H1 (cell line): ENCODE results near the gene TOB2. TPM values are rescaled to one million over a fixed set of nuclear protein-coding genes. Genes with fewer than 3 reads are reported as not detected.

ENCODE experiments used
- CTCF ChIA-PET: fragments of 300-600 bp; sonication (Branson Sonifier 250); formaldehyde crosslinking; loops from one replicate; lab custom pipeline; 2021; ENCODE audit not compliant: partially characterized antibody; lab: Charles Lee
- POLR2A ChIA-PET: fragments of 300-600 bp; sonication (Branson Sonifier 250); formaldehyde crosslinking; loops from one replicate; lab custom pipeline; 2021; ENCODE audit warnings: inconsistent platforms; ENCODE audit not compliant: partially characterized antibody; lab: Charles Lee
- DNase-seq, 2 experiments: peaks; one replicate each; pipeline versions ENCODE4 v3.0.0 to v3.0.0-alpha.2; 2010 to 2022; ENCODE audit warnings: low spot score in 2 of 2, low read depth in 1 of 2, mixed read lengths in 1 of 2
- FAIRE-seq: peaks from 2 replicates; lab custom pipeline; 2011; peaks lifted over from hg19 to GRCh38; lab: Jason Lieb, UNC
- H2AFZ ChIP-seq: 2 replicates; pipeline ENCODE4 v1.8.1; 2012; ENCODE audit warnings: low read length, inconsistent platforms
- H2AK5ac ChIP-seq: 2 replicates; pipeline ENCODE4 v1.6.1; 2013; ENCODE audit warnings: low read depth, low read length
- H2BK120ac ChIP-seq: replicated peaks from 2 replicates; pipeline ENCODE3; 2013; ENCODE audit warnings: low read depth, low read length, inconsistent platforms
- H2BK12ac ChIP-seq: 2 replicates; pipeline ENCODE4 v1.6.1; 2013; ENCODE audit warnings: low read depth, low read length
- H2BK15ac ChIP-seq: 2 replicates; pipeline ENCODE4 v1.6.1; 2013; ENCODE audit warnings: low read length
- H2BK20ac ChIP-seq: 2 replicates; pipeline ENCODE4 v1.6.1; 2013; ENCODE audit warnings: low read length
- H2BK5ac ChIP-seq: 2 replicates; pipeline ENCODE4 v1.6.1; 2013; ENCODE audit warnings: low read depth, low read length
- H3K14ac ChIP-seq: 2 replicates; pipeline ENCODE4 v1.6.1; 2013; ENCODE audit warnings: inconsistent platforms; ENCODE audit not compliant: insufficient read length
- H3K18ac ChIP-seq: 2 replicates; pipeline ENCODE4 v1.6.1; 2013; ENCODE audit warnings: low read length; ENCODE audit errors: extremely low read depth
- H3K23ac ChIP-seq: 2 replicates; pipeline ENCODE4 v1.6.1; 2013; ENCODE audit warnings: inconsistent platforms; ENCODE audit not compliant: insufficient read length
- H3K23me2 ChIP-seq: 2 replicates; pipeline ENCODE4 v1.6.1; 2013; ENCODE audit warnings: low read depth, low read length
- H3K27ac ChIP-seq: 2 replicates; pipeline ENCODE4 v1.6.1; 2011; ENCODE audit warnings: low read depth, low read length, inconsistent platforms
- H3K27me3 ChIP-seq, 4 experiments: replicated peaks in 1 of 4; 1 replicate in 1 of 4; 2 replicates in 3 of 4; pipeline versions ENCODE4 v1.6.1 to v1.8.1; 2011 to 2013; ENCODE audit warnings: low read length in 3 of 4, mild to moderate bottlenecking in 3 of 4, inconsistent platforms in 2 of 4, mixed read lengths in 2 of 4, moderate library complexity in 1 of 4; ENCODE audit not compliant: control insufficient read depth in 3 of 4, insufficient read depth in 3 of 4; ENCODE audit errors: extremely low read depth in 1 of 4
- H3K36me3 ChIP-seq, 4 experiments: 2 replicates each; pipeline versions ENCODE4 v1.6.1 to v1.8.1; 2011 to 2013; ENCODE audit warnings: mild to moderate bottlenecking in 4 of 4, low read length in 3 of 4, moderate library complexity in 2 of 4, control low read depth in 1 of 4, inconsistent platforms in 1 of 4; ENCODE audit not compliant: insufficient read depth in 4 of 4, control insufficient read depth in 2 of 4
- H3K4ac ChIP-seq: replicated peaks from 2 replicates; pipeline ENCODE3; 2013; ENCODE audit warnings: low read length, low read depth, mixed read lengths, inconsistent platforms; ENCODE audit not compliant: insufficient read length
- H3K4me1 ChIP-seq, 4 experiments: replicated peaks in 1 of 4; 1 replicate in 1 of 4; 2 replicates in 3 of 4; pipeline versions ENCODE4 v1.6.1 to v1.8.1; 2011 to 2013; ENCODE audit warnings: low read length in 3 of 4, inconsistent platforms in 2 of 4, mixed read lengths in 1 of 4; ENCODE audit not compliant: insufficient read depth in 4 of 4, control insufficient read depth in 3 of 4
- H3K4me2 ChIP-seq, 2 experiments: 2 replicates each; pipeline versions ENCODE4 v1.6.1 to v1.8.1; 2011 to 2013; ENCODE audit warnings: low read depth in 2 of 2, low read length in 2 of 2, control low read depth in 1 of 2, inconsistent platforms in 1 of 2, mild to moderate bottlenecking in 1 of 2; ENCODE audit not compliant: insufficient read depth in 1 of 2
- H3K4me3 ChIP-seq, 4 experiments: fragments of 200-600, 300-600 bp in 1 of 4; sonication (generic), shearing (Covaris generic), sonication (Bioruptor Twin) in 1 of 4; 2 replicates each; pipeline versions ENCODE4 v1.5.1 to v1.8.1; 2011 to 2016; ENCODE audit warnings: low read length in 4 of 4, low read depth in 3 of 4, control low read depth in 2 of 4, inconsistent platforms in 2 of 4, mild to moderate bottlenecking in 2 of 4, mixed read lengths in 1 of 4, moderate library complexity in 1 of 4; ENCODE audit not compliant: insufficient read depth in 2 of 4; ENCODE audit errors: extremely low read depth in 1 of 4
- H3K56ac ChIP-seq: replicated peaks from 2 replicates; pipeline ENCODE3; 2013; ENCODE audit warnings: low read depth, mild to moderate bottlenecking, mixed read lengths, low read length, inconsistent platforms; ENCODE audit not compliant: insufficient read length
- H3K79me1 ChIP-seq: 2 replicates; pipeline ENCODE4 v1.6.1; 2013; ENCODE audit warnings: low read depth, low read length, control low read depth
- H3K79me2 ChIP-seq, 2 experiments: 2 replicates each; pipeline versions ENCODE4 v1.6.1 to v1.8.1; 2012 to 2013; ENCODE audit warnings: low read length in 2 of 2, mild to moderate bottlenecking in 2 of 2, inconsistent platforms in 1 of 2; ENCODE audit not compliant: insufficient read depth in 2 of 2, control insufficient read depth in 1 of 2
- H3K9ac ChIP-seq, 4 experiments: replicated peaks in 1 of 4; 1 replicate in 1 of 4; 2 replicates in 3 of 4; pipeline versions ENCODE4 v1.6.1 to v1.8.1; 2011 to 2013; ENCODE audit warnings: low read depth in 3 of 4, low read length in 3 of 4, control low read depth in 2 of 4, mild to moderate bottlenecking in 2 of 4, moderate library complexity in 2 of 4, inconsistent platforms in 1 of 4; ENCODE audit errors: extremely low read depth in 1 of 4
- H3K9me3 ChIP-seq, 2 experiments: 2 replicates each; pipeline versions ENCODE4 v1.6.1 to v1.8.1; 2012 to 2013; ENCODE audit warnings: mild to moderate bottlenecking in 2 of 2, moderate library complexity in 2 of 2, control low read depth in 1 of 2, inconsistent platforms in 1 of 2, low read depth in 1 of 2, low read length in 1 of 2, mixed read lengths in 1 of 2; ENCODE audit not compliant: insufficient read depth in 2 of 2
- H4K20me1 ChIP-seq, 2 experiments: replicated peaks in 1 of 2; 2 replicates each; pipeline versions ENCODE3 to v1.8.1; 2011 to 2013; ENCODE audit warnings: inconsistent platforms in 2 of 2, low read length in 2 of 2, mild to moderate bottlenecking in 1 of 2; ENCODE audit not compliant: insufficient read depth in 2 of 2, control insufficient read depth in 1 of 2
- H4K5ac ChIP-seq: 2 replicates; pipeline ENCODE4 v1.6.1; 2013; ENCODE audit warnings: low read length, low read depth, mixed read lengths, inconsistent platforms; ENCODE audit not compliant: insufficient read length
- H4K8ac ChIP-seq: 2 replicates; pipeline ENCODE4 v1.8.0; 2013; ENCODE audit warnings: mild to moderate bottlenecking, moderate library complexity, low read length, inconsistent platforms; ENCODE audit not compliant: insufficient read depth; ENCODE audit errors: extremely low read depth
- H4K91ac ChIP-seq: replicated peaks from 2 replicates; pipeline ENCODE3; 2013; ENCODE audit warnings: low read length, mixed read lengths, inconsistent platforms; ENCODE audit not compliant: insufficient read length
- SAP30 ChIP-seq: fragments of 300-600 bp; sonication (generic); IDR thresholded peaks from 2 replicates; pipeline ENCODE4 v1.7.1; 2012; ENCODE audit warnings: low read length, moderate library complexity, mild to moderate bottlenecking, inconsistent platforms; ENCODE audit not compliant: insufficient read depth, insufficient replicate concordance
- WGBS, 2 experiments: shearing (Covaris generic) in 1 of 2; methylation state at CpG; one replicate each; pipeline versions ENCODE4 v1.1.6 to v1.1.7; 2013 to 2015; ENCODE audit warnings: low lambda C conversion rate in 2 of 2, mixed read lengths in 2 of 2, inconsistent platforms in 1 of 2, low coverage in 1 of 2, missing lambda C conversion rate in 1 of 2; ENCODE audit not compliant: insufficient replicate concordance in 2 of 2, insufficient coverage in 1 of 2, insufficient read length in 1 of 2; ENCODE audit errors: extremely low coverage in 1 of 2, missing lambda C conversion rate in 1 of 2; 5-methylcytosine and 5-hydroxymethylcytosine counted together
- polyA plus RNA-seq, 7 experiments: library from polyadenylated mRNA; depleted of rRNA in 3 of 7; stranded (reverse) in 5 of 7; unstranded in 2 of 7; fragments of >200 nt in 5 of 7; fragments of 200-250 nt in 2 of 7; gene quantifications; 1 replicate in 5 of 7; 2 replicates in 1 of 7; 4 replicates in 1 of 7; pipeline versions ENCODE4 v1.2.1 to v1.2.3, GENCODE V29; 2011 to 2013; ENCODE audit warnings: missing spikeins in 2 of 7, mixed read lengths in 2 of 7
- total RNA-seq: library from RNA; stranded (reverse); fragmentation: NEBNext Ultra II Directional; extraction: Animal tissue kit (Norgen Biotek cat#: 25700); gene quantifications from 2 replicates; pipeline ENCODE4 v1.2.1, GENCODE V29; 2021

The TOB2 gene
- total and polyA plus RNA-seq, 2 of the 8 experiments (the other 6 are each of a cell fraction or from before 2014, with no cell fraction given) = 27.0 to 54.1 TPM

GRCh38 chr22:41415554-41415953 is 31.0 kb downstream of the TOB2 start:
- Histone ChIP-seq H4K91ac (no peak overlapping the region), H3K27me3 (no peaks in the 10 kb centered on the region; a peak in 1 of 7 replicates), H3K23me2 (peaks cover 8% of the 10 kb centered on the region; the same call in 1 of the 2 replicates), H3K27ac (no peak overlapping the region), H3K4me3 (no peak overlapping the region), H4K8ac (no peak overlapping the region), H3K79me1 (peaks cover 4% of the 10 kb centered on the region), H3K79me2 (no peaks in the 10 kb centered on the region), H3K36me3 (no peaks in the 10 kb centered on the region), H2BK15ac (no peak overlapping the region), H3K4me1 (peaks cover 0 to 21% (median 14%) of the 10 kb centered on the region in 4 experiments; a peak in 6 of 7 replicates), H3K18ac (no peak overlapping the region), H3K9me3 (no peaks in the 10 kb centered on the region), H3K4ac (peak overlapping the region; percentile 87), H3K14ac (no peak overlapping the region), H2BK5ac (0 out of 2 replicates have a peak overlapping the region, but pooled peaks have one; percentile 18), H2BK120ac (no peak overlapping the region), H2BK20ac (no peak overlapping the region), H2BK12ac (no peak overlapping the region), H2AK5ac (no peak overlapping the region), H4K20me1 (peaks cover 0 to 3% of the 10 kb centered on the region in 2 experiments), H3K4me2 (no peak overlapping the region; a peak in 1 of 4 replicates), H3K56ac (no peak overlapping the region), H3K9ac (no peak overlapping the region), H3K23ac (no peak overlapping the region), H2AFZ (no peak overlapping the region), H4K5ac (no peak overlapping the region)
- FAIRE-seq = no peak
- 98% methylated on average over 4 of the region's 4 CpGs; no CpG with 5 or more reads in 1 of the 2 experiments for WGBS, 2 experiments
- no peak for TF ChIP-seq SAP30
- POLR2A ChIA-PET = interaction anchor here (0.9 to 5.6 kb wide), 3 partner anchors 31 to 102 kb away, joined by 3 to 33 read pairs (median 3); partner anchors contain the start of gene TOB2
- CTCF ChIA-PET = interaction anchor here (0.6 kb wide), 1 partner anchor 46 kb away, joined by 3 read pairs; no protein-coding TSS in a partner anchor
- no peak for DNase-seq
